Measurements from ENCODE around the gene GALNT17.
"Not testable (repeated sequence)": the region's sequence is repeated elsewhere in the genome, so short reads cannot be mapped to it uniquely, and the experiment has no call there.

Gene GALNT17

GRCh38 chr7:71206184-71206583 lies 74.2 kb downstream of the GALNT17 start:
- Histone ChIP-seq H3K9me3 (ENCODE audit: insufficient read depth, low read depth, low read length) (0 out of 2 replicates have a peak, but pooled peaks cover 3% of the 10 kb centered on the region), H3K4me3 (ENCODE audit: low read length, poor library complexity, severe bottlenecking) (no peak overlapping the region)

GRCh38 chr7:71208881-71209280 lies 76.9 kb downstream of the GALNT17 start:
- Histone ChIP-seq H4K20me1 (ENCODE audit: insufficient read depth, low read length, poor library complexity, severe bottlenecking) (no peaks in the 10 kb centered on the region), H3F3A (ENCODE audit: low read depth) (no peaks in the 10 kb centered on the region), H3K4me3 (ENCODE audit: low read length, poor library complexity, severe bottlenecking) (no peak overlapping the region), H3K4me1 (ENCODE audit: insufficient read depth, low read length, poor library complexity, severe bottlenecking) (no peaks in the 10 kb centered on the region), H3K4me2 (ENCODE audit: low read depth, low read length, poor library complexity, severe bottlenecking) (no peak overlapping the region), H2AFZ (ENCODE audit: low read length) (no peak overlapping the region), H3K9ac (ENCODE audit: low read depth, low read length, poor library complexity, severe bottlenecking) (no peak overlapping the region), H3K79me2 (ENCODE audit: insufficient read depth, low read length) (no peaks in the 10 kb centered on the region), H3K9me3 (ENCODE audit: insufficient read depth, low read depth, low read length) (0 out of 2 replicates have a peak, but pooled peaks cover 1% of the 10 kb centered on the region), H3K9me2 (replicated peaks; ENCODE audit: low read depth, low read length) (no peaks in the 10 kb centered on the region), H3K36me3 (ENCODE audit: insufficient read depth, low read length) (no peaks in the 10 kb centered on the region), H3K27me3 (ENCODE audit: insufficient read depth, low read length, poor library complexity, severe bottlenecking) (no peaks in the 10 kb centered on the region)
- no peak for TF ChIP-seq CTCF (conservative IDR thresholded peaks at IDR 0.05; ENCODE audit: low read length)
- TF ChIP-seq EZH2phosphoT487 (IDR thresholded peaks at IDR 0.05; ENCODE audit: borderline replicate concordance): no peak

More at GRCh38 chr7:71206184-71206583, 74.2 kb downstream of the GALNT17 start:
- Histone ChIP-seq H3F3A (ENCODE audit: low read depth) (no peaks in the 10 kb centered on the region), H4K20me1 (ENCODE audit: insufficient read depth, low read length, poor library complexity, severe bottlenecking) (no peaks in the 10 kb centered on the region), H3K4me2 (ENCODE audit: low read depth, low read length, poor library complexity, severe bottlenecking) (no peak overlapping the region), H3K27me3 (ENCODE audit: insufficient read depth, low read length, poor library complexity, severe bottlenecking) (no peaks in the 10 kb centered on the region), H2AFZ (ENCODE audit: low read length) (no peak overlapping the region), H3K79me2 (ENCODE audit: insufficient read depth, low read length) (no peaks in the 10 kb centered on the region), H3K9ac (ENCODE audit: low read depth, low read length, poor library complexity, severe bottlenecking) (no peak overlapping the region), H3K4me1 (ENCODE audit: insufficient read depth, low read length, poor library complexity, severe bottlenecking) (no peaks in the 10 kb centered on the region), H3K36me3 (ENCODE audit: insufficient read depth, low read length) (no peaks in the 10 kb centered on the region), H3K9me2 (replicated peaks; ENCODE audit: low read depth, low read length) (no peaks in the 10 kb centered on the region)
- no peak for TF ChIP-seq CTCF (conservative IDR thresholded peaks at IDR 0.05; ENCODE audit: low read length)
- TF ChIP-seq EZH2phosphoT487 (IDR thresholded peaks at IDR 0.05; ENCODE audit: borderline replicate concordance): no peak

- H3K4me1 ChIP-seq (ENCODE audit: insufficient read depth, low read length, poor library complexity, severe bottlenecking); H3K4me2 ChIP-seq (ENCODE audit: low read depth, low read length, poor library complexity, severe bottlenecking); H3F3A ChIP-seq (ENCODE audit: low read depth); H3K79me2 ChIP-seq (ENCODE audit: insufficient read depth, low read length); H3K9me2 ChIP-seq (replicated peaks; ENCODE audit: low read depth, low read length); H3K27me3 ChIP-seq (ENCODE audit: insufficient read depth, low read length, poor library complexity, severe bottlenecking); H3K9ac ChIP-seq (ENCODE audit: low read depth, low read length, poor library complexity, severe bottlenecking); H3K9me3 ChIP-seq (ENCODE audit: insufficient read depth, low read depth, low read length); H4K20me1 ChIP-seq (ENCODE audit: insufficient read depth, low read length, poor library complexity, severe bottlenecking); H3K36me3 ChIP-seq (ENCODE audit: insufficient read depth, low read length); H2AFZ ChIP-seq (ENCODE audit: low read length); H3K4me3 ChIP-seq (ENCODE audit: low read length, poor library complexity, severe bottlenecking): not testable (repeated sequence)
Measured at GRCh38 chr7:71209484-71209883, 77.5 kb downstream of the GALNT17 start.

- Histone ChIP-seq H3K4me1 (ENCODE audit: insufficient read depth, low read length, poor library complexity, severe bottlenecking) (no peaks in the 10 kb centered on the region), H3K9me3 (ENCODE audit: insufficient read depth, low read depth, low read length) (0 out of 2 replicates have a peak, but pooled peaks cover 8% of the 10 kb centered on the region), H3K4me3 (ENCODE audit: low read length, poor library complexity, severe bottlenecking) (no peak overlapping the region), H3K36me3 (ENCODE audit: insufficient read depth, low read length) (no peaks in the 10 kb centered on the region), H3K79me2 (ENCODE audit: insufficient read depth, low read length) (no peaks in the 10 kb centered on the region), H3F3A (ENCODE audit: low read depth) (no peaks in the 10 kb centered on the region), H3K9ac (ENCODE audit: low read depth, low read length, poor library complexity, severe bottlenecking) (no peak overlapping the region), H2AFZ (ENCODE audit: low read length) (no peak overlapping the region), H3K4me2 (ENCODE audit: low read depth, low read length, poor library complexity, severe bottlenecking) (no peak overlapping the region), H3K9me2 (replicated peaks; ENCODE audit: low read depth, low read length) (no peaks in the 10 kb centered on the region), H3K27me3 (ENCODE audit: insufficient read depth, low read length, poor library complexity, severe bottlenecking) (no peaks in the 10 kb centered on the region), H4K20me1 (ENCODE audit: insufficient read depth, low read length, poor library complexity, severe bottlenecking) (no peaks in the 10 kb centered on the region)
- TF ChIP-seq EZH2phosphoT487 (IDR thresholded peaks at IDR 0.05; ENCODE audit: borderline replicate concordance) (no peak), CTCF (conservative IDR thresholded peaks at IDR 0.05; ENCODE audit: low read length) (no peak)
Measured at GRCh38 chr7:71210220-71210619, 78.3 kb downstream of the GALNT17 start.

- H3K9me3 ChIP-seq (ENCODE audit: insufficient read depth, low read depth, low read length): 0 out of 2 replicates have a peak, but pooled peaks cover 11% of the 10 kb centered on the region
- H3K27me3 ChIP-seq (ENCODE audit: insufficient read depth, low read length, poor library complexity, severe bottlenecking); H4K20me1 ChIP-seq (ENCODE audit: insufficient read depth, low read length, poor library complexity, severe bottlenecking); H2AFZ ChIP-seq (ENCODE audit: low read length); H3K4me1 ChIP-seq (ENCODE audit: insufficient read depth, low read length, poor library complexity, severe bottlenecking); H3K79me2 ChIP-seq (ENCODE audit: insufficient read depth, low read length); H3K4me3 ChIP-seq (ENCODE audit: low read length, poor library complexity, severe bottlenecking); H3K4me2 ChIP-seq (ENCODE audit: low read depth, low read length, poor library complexity, severe bottlenecking); H3F3A ChIP-seq (ENCODE audit: low read depth); H3K36me3 ChIP-seq (ENCODE audit: insufficient read depth, low read length); H3K9ac ChIP-seq (ENCODE audit: low read depth, low read length, poor library complexity, severe bottlenecking); H3K9me2 ChIP-seq (replicated peaks; ENCODE audit: low read depth, low read length): not testable (repeated sequence)
Measured at GRCh38 chr7:71212433-71212832, 80.5 kb downstream of the GALNT17 start.

All from Loucy (cell line).